Heart left ventricle (tissue), 13 donors: Measurements from ENCODE around the gene BMPER.

Source experiments
- POLR2A ChIP-seq, 2 donors: fragments of 450-650 bp; IDR thresholded peaks; one replicate each; pipeline ENCODE4 v1.6.1; 2017; ENCODE audit warnings: antibody characterized with exemption in 2 of 2, mild to moderate bottlenecking in 2 of 2, moderate library complexity in 2 of 2
- TF ChIP-seq, protein P1 (sequence below), 12 donors: fragments of 200-600 bp; sonication (generic) in 4 of 12; IDR thresholded peaks; one replicate each; pipeline versions ENCODE4 v1.5.0 to v1.8.0; 2018 to 2022; ENCODE audit warnings: antibody characterized with exemption in 12 of 12, mild to moderate bottlenecking in 5 of 12
- donor health status: ischemic (EF 13 %, LVEDD 7.1; RV severe dilation, severe dysfunction).
- donor health status: DM: no; HTN: yes; CAD: no.
- donor health status: DM: no; HTN: no; CAD: no.
- donor health status: ischemic (EF 25% LVEDD 6.9; RV normal size, moderate dysfunction).
- donor health status: ischemic (EF 25% LVEDD 5.7; RV mildly dilated, moderate dysfunction).
- donor health status: ischemic (EF 35%, LVEDD 5.7; RV mildly dilated, moderate dysfunction).
- donor health status: nonischemic (EF 11% LVEDD 7.7; RV severe dilation, severe dysfunction).
- donor health status: DM: yes; HTN: yes; CAD: no.
- donor health status: PGD.
- donor health status: ischemic (EF 29% LVEDD 5.4; RV normal size, mild dysfunction).
- donor health status: nonischemic (EF 23%, LVEDD 6.1; RV moderate dilation, normal function).

DNA sequence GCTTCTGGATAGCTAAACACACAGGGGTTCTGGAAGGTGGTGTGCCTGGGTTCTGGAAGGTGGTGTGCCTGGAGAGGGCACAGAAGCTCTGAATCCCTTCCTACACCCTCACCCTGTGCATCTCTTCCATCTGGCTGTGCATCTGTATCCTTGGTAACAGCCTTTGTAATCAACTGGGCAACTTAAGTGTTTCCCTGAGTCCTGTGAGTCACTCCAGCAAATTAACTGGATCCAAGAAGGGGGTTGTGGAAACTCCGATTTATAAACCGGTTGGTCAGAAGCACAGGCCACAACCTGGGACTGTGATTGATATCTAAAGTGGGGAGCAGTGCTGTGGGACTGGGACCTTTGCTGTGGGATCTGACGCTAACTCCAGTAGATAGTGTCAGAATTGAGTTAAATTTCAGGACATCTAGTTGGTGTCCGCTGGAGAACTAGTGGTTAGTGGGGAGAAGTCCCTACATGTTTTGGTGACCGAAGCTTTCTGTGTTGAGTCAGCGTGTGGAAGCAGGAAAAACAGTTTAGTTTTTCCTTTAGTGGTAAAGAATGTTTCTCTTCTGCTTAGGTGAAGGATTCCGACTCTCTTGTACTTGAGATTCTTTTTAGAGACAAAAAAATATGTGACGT lies 228.1 kb downstream of the BMPER start:
- TF ChIP-seq, protein P1, sequence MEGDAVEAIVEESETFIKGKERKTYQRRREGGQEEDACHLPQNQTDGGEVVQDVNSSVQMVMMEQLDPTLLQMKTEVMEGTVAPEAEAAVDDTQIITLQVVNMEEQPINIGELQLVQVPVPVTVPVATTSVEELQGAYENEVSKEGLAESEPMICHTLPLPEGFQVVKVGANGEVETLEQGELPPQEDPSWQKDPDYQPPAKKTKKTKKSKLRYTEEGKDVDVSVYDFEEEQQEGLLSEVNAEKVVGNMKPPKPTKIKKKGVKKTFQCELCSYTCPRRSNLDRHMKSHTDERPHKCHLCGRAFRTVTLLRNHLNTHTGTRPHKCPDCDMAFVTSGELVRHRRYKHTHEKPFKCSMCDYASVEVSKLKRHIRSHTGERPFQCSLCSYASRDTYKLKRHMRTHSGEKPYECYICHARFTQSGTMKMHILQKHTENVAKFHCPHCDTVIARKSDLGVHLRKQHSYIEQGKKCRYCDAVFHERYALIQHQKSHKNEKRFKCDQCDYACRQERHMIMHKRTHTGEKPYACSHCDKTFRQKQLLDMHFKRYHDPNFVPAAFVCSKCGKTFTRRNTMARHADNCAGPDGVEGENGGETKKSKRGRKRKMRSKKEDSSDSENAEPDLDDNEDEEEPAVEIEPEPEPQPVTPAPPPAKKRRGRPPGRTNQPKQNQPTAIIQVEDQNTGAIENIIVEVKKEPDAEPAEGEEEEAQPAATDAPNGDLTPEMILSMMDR (IDR thresholded peaks at IDR 0.05): no peak
- TF ChIP-seq POLR2A (IDR thresholded peaks at IDR 0.05): no peak
